ENCODE data around the gene TOR2A.

TOR2A gene

DNA sequence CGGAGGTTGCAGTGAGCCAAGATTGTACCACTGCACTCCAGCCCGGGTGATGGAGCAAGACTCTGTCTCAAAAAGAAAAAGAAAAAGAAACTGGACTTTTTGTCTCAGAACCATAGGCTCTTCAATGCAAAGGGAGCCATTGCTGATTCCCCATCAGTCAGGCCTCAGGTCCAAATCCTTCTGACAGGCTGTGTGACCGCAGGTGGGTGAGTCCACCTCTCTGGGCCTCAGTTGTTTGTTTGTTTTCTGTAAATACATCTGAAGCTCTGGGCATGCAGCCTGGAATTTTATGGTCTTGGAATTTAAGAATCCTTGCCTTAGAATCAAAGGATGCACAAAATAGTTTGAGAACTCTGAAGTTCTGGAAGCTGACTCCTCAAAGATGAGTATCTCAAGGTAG lies 21.1 kb upstream of the TOR2A start:
- TF ChIP-seq CTCF (IDR thresholded peaks at IDR 0.05; ENCODE audit: insufficient read depth, low read length, poor library complexity, severe bottlenecking) = no peak
- Histone ChIP-seq H3K4me3 (replicated peaks; ENCODE audit: low read depth, low read length) (no peak overlapping the region), H3K36me3 (ENCODE audit: control insufficient read depth, insufficient read depth, low read length) (peaks cover 9% of the 10 kb centered on the region), H3K27me3 (replicated peaks; ENCODE audit: control insufficient read depth, insufficient read depth, low read length) (no peaks in the 10 kb centered on the region)
- no peak for DNase-seq (ENCODE audit: extremely low read depth, insufficient read length)

DNA sequence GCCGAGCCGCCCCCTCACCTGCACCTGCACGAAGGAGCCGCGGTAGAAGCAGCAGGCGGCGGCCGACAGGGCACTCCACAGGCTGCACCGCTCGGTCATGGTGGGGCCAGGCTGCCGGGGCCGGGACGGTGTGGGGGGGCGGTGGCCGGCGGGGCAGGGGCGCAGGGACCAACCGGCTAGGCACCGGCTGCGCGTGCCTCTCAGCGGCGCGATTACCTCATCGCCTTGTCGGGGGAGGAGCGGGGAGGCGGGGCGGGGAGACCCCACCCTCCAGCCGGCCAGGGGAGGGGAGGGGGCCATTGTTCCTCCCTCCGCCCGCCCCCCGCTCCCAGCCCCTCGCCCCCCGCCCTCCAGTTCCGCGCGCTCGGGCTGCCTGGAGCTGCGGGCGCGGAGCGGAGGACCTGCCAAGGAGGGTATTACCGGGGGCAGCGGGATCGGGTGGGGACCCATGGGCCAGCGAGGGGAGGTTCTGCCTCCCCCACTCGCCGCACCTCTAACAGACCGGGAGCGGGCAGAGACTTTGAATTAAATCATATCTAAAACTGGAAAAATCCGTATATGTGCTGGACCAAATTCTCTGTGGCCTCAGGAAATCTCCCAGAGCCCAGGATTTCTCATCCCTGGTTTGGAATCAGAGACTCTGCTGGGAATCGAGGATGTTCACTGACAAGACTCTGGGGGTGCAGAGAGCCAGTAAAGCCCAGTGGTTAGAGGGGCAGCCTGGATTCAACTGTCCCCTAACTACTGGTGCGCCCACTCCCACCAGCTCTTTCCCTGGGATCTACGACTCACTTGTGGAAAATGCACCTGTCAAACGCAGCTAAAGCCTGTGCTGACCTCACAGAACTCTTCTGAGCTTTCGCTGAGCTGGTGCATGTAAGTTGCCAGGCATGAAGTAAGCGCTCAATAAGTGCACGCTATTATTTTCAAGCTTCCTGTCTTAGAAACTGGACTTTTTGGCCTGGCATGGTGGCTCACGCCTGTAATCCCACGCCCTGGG lies 20.3 kb upstream of the TOR2A start:
- no peaks in the 10 kb centered on the region for H3K27me3 ChIP-seq (replicated peaks; ENCODE audit: control insufficient read depth, insufficient read depth, low read length)
- no peak for TF ChIP-seq CTCF (IDR thresholded peaks at IDR 0.05; ENCODE audit: insufficient read depth, low read length, poor library complexity, severe bottlenecking)
- no peak for DNase-seq (ENCODE audit: extremely low read depth, insufficient read length)
- H3K36me3 ChIP-seq (ENCODE audit: control insufficient read depth, insufficient read depth, low read length) = peaks cover 14% of the 10 kb centered on the region
- H3K4me3 ChIP-seq (replicated peaks; ENCODE audit: low read depth, low read length) = no peak overlapping the region

DNA sequence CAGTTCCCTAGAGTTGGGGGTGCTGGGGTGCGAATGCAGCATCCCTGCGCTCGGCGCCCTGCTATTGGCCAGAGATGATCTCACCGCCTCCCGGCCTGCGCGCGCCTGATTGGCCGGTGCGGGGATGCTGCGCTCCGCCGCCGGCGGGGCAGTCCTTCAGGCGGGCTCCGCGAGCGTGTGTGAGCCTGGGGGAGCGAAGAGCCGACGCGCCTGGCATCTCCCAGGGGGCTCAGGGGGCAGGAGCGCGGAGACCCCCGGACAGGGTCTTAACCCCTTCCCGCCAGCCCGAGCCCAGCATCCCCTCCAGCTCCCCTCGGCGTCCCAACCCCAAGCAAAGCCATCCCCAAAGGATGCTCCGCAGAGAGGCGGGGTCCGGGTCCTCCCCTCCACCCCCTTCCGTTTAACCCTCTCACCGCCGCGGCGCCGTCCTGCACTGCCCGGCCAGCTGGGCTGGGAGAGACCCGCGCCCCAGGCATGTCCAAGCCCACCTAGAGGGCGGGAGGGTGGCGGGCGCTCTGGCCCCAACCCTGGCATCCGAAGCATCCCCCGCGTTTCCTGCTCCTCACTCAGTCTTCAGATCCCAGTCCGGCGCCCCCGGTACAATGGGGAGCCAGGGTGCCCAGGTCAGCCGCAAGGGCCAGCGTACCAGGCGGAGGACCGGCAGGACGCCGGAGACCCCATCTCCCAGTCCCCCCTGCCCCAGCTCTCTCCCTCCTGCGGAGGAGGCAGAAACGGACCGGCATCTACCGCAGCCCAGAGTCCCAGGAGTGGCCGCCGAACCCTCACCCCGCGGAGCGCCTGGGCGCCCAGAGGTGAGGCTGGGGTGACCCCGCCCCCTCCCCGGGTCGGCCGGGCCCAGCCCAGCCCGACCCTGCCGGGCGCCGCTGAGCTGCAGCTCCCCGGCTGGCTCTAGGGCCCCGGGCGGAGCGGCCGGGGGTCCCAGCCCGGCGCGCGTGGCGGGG lies 19.3 kb upstream of the TOR2A start:
- no peak for TF ChIP-seq CTCF (IDR thresholded peaks at IDR 0.05; ENCODE audit: insufficient read depth, low read length, poor library complexity, severe bottlenecking)
- peaks cover 20% of the 10 kb centered on the region for H3K36me3 ChIP-seq (ENCODE audit: control insufficient read depth, insufficient read depth, low read length)
- DNase-seq (ENCODE audit: extremely low read depth, insufficient read length) = no peak
- no peaks in the 10 kb centered on the region for H3K27me3 ChIP-seq (replicated peaks; ENCODE audit: control insufficient read depth, insufficient read depth, low read length)
- H3K4me3 ChIP-seq (replicated peaks; ENCODE audit: low read depth, low read length) = no peak overlapping the region

DNA sequence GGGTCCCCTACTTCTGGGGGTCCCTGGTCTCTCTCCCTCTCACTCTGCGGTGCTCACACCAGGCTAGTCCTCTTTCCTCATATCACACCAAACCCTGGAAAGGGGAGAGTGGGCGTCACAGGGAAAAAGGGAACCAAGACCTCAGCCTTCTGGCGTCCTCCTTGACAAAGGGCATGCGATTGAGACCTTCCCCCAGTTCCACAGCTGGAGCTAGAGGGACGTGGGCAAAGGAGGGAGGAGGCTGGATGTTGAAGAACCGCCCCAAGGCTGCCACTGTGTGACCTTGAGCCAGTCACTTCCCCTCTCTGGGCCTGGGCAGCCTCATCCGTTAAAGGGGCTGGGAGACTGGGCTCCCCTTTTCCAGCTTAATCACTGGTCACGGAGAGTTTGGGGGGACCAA lies 18.5 kb upstream of the TOR2A start:
- no peak for DNase-seq (ENCODE audit: extremely low read depth, insufficient read length)
- Histone ChIP-seq H3K27me3 (replicated peaks; ENCODE audit: control insufficient read depth, insufficient read depth, low read length) (no peaks in the 10 kb centered on the region), H3K4me3 (replicated peaks; ENCODE audit: low read depth, low read length) (no peak overlapping the region), H3K36me3 (ENCODE audit: control insufficient read depth, insufficient read depth, low read length) (peaks cover 24% of the 10 kb centered on the region)
- TF ChIP-seq CTCF (IDR thresholded peaks at IDR 0.05; ENCODE audit: insufficient read depth, low read length, poor library complexity, severe bottlenecking) = no peak

GRCh38 chr9:127753148-127753547 lies 18.1 kb upstream of the TOR2A start:
- TF ChIP-seq CTCF (IDR thresholded peaks at IDR 0.05; ENCODE audit: insufficient read depth, low read length, poor library complexity, severe bottlenecking) = no peak
- no peak overlapping the region for H3K4me3 ChIP-seq (replicated peaks; ENCODE audit: low read depth, low read length)
- peaks cover 24% of the 10 kb centered on the region for H3K36me3 ChIP-seq (ENCODE audit: control insufficient read depth, insufficient read depth, low read length)
- no peaks in the 10 kb centered on the region for H3K27me3 ChIP-seq (replicated peaks; ENCODE audit: control insufficient read depth, insufficient read depth, low read length)
- no peak for DNase-seq (ENCODE audit: extremely low read depth, insufficient read length)
